Endothelial cell of hepatic sinusoid (primary cell): ENCODE results near the gene ITGAV.

Experiments
- in situ Hi-C: cut with HindIII; loops from 2 replicates; pipeline ENCODE4 v1.10.0; 2017; ENCODE audit warnings: low sequenced_read_pairs

Gene ITGAV

DNA sequence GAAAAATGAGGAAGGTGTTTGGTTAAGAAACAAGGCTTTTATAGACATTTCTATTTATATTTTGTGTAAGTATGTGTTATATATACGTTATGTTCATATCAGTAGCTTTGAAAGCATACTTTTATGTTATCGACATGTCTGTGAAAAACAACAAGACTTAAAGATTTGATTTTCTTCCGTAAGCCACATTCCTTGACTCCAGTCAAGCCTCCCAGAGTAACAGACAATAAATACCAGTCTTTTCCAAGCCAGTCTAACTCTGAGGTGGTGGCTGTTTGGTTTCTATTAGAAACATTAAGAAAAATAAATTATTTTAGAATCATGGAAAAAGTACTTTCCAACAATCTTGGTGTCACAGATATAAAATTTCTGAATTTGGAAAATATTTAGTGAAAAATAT lies 16.3 kb upstream of the ITGAV start:
- in situ Hi-C loops: no loop called here

DNA sequence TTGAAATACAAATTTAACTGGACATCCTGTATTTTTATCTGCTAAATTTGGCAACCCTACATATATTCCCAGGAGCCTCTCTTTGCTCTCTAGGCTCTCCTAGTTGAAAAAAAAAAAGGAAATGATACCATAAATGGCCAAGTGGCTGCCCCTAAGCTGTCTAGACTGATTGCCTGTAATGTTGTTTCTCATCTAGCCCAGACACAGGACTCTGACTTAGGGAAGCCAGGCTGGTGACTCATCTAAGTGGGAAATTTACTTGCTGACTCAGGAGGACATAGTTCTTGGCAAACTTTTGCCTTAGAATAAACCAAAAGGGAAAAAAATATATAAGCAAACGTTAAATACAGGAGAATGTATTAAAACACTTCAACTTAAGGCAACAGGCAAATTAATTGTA lies 14.6 kb upstream of the ITGAV start:
- in situ Hi-C loops: no loop called here

DNA sequence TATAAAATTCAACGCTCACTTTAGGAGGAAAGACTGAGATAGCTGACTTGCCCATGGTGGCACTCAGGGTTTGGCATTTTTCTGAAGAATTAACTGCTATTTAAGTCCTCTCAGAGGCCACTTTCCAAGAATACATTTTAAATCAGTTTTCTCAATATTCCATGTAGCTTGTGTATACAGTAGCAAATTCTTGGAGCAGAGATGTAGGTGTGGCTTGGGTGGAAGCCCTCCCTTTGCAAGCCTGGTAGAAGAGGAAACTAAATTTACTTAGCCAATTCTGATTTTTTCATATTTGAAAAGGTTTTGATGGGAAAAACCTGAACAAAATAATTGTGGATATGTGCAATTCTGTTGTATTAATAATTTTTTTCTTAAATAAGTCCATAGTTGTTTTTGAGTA lies 14.0 kb upstream of the ITGAV start:
- in situ Hi-C loops: no loop called here

DNA sequence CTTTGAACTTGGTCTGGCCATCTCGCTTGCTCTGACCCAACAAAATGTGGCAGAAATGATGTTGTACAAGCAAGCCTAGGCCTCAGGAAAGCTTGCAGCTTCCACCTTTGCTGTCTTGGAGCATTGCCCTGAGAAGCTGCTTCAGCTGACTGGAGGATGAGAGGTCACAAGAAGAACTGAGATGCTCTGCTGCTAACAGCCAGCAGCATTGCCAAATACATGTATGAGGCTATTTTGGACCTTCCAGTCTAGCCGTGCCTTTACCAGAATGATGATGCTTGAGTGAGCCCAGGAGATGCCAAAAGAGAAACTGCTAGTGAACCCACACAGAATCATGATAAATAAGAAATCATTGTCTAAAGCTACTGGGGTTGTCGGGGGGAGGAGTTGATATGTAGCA lies 13.2 kb upstream of the ITGAV start:
- in situ Hi-C loops: no loop called here

DNA sequence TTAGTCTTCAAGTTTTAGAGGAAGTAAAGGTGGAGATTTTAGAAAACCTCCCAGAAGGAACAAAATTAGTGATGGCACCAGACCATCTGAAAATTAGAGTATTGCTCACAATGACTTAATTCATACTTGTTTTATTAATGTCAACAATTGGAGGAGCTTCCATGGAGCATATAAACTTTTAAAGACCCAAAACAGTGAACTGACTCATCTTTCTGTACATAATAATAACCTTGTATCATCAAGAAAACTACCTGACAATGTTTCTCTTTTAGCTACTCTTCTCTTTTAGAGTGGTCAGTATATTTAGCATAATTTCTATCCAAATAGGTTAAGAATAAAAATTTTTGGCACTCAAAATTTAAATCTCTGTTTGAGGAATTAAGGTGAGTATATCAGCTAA lies 7.2 kb upstream of the ITGAV start:
- in situ Hi-C loops: no loop called here

DNA sequence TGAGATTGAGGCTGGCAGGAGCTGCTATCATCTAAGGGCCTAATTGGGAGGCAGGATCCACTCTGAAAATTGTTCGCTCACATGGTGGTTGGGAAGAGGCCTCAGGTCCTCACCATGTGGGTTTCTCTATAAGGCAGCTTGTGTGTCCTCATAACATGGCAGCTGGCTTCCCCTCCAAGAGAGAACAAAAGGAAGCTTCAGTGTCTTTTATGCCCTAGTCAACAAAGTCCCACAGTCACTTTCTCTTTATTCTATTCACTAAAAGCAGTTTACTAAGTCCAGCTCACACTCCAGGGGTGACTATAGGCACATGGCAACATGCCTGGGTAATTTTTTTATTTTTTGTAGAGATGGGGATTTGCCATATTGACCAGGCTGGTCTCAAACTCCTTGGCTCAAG lies 5.8 kb upstream of the ITGAV start:
- in situ Hi-C loops: no loop called here

DNA sequence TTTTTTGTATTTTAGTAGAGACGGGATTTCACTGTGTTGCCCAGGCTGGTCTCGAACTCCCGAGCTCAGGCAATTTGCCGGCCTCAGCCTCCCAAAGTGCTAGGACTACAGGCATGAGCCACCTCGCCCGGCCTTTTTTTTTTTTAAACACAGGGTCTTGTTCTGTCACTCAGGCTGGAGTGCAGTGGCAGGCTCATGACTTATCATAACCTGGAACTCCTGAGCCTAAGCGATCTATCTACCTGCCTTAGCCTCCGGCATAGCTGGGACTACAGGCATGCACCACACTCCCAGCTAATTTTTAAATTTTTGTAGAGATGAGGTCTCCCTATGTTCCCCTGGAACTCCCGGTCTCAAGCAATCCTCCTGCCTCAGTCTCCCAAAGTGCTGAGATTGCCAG lies 1.4 kb upstream of the ITGAV start:
- in situ Hi-C loops: loop anchor here (5.0 kb wide), 1 partner anchor 81 kb away; no protein-coding TSS in a partner anchor

DNA sequence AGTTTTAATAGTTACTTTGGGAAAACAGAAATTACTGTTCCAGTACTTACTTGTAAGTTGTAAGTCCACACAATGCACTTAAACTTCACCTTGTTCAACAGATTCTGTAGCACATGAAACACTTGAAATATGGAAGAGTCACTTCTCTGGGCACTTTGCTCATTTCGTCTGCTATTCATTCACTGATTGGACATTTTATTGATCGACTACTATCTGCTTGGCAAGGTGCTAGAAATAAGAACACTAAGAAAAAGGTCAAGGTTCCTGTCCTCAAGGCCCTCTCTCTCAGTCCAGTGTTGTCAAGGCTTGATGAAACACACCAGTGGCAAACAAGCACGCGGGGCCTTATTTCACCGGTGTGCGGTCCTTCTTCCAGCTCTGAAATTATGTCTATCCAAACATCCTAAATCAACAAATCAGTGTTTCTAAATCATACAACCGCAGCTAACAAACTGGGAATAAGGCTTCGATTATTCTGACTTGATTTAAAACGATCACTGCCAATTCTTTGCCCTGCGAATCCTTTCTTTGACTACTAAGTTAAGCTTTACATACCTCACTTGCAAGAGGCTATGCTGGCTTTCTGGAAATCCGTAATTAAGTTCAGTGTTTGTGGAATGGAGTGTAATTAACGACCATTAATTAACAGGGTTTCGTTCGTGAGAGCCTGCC lies 780 bp upstream of the ITGAV start:
- in situ Hi-C loops: loop anchor here (5.0 kb wide), 1 partner anchor 82 kb away; no protein-coding TSS in a partner anchor

DNA sequence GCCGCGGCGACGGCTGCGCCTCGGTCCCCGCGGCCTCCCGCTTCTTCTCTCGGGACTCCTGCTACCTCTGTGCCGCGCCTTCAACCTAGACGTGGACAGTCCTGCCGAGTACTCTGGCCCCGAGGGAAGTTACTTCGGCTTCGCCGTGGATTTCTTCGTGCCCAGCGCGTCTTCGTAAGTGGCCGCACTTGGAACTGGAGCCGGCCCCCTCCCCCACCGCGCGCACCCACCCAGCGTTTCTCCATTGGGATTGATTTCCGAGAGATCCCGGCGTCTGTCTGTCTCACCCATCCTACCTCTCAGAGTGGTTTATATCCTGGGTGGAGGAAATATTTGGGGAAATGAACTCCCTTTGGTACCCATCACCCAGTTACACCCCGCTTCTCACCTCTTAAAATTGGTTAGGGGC lies 498 bp downstream of the ITGAV start:
- in situ Hi-C loops: loop anchor here (5.0 kb wide), 1 partner anchor 53 kb away; no protein-coding TSS in a partner anchor

DNA sequence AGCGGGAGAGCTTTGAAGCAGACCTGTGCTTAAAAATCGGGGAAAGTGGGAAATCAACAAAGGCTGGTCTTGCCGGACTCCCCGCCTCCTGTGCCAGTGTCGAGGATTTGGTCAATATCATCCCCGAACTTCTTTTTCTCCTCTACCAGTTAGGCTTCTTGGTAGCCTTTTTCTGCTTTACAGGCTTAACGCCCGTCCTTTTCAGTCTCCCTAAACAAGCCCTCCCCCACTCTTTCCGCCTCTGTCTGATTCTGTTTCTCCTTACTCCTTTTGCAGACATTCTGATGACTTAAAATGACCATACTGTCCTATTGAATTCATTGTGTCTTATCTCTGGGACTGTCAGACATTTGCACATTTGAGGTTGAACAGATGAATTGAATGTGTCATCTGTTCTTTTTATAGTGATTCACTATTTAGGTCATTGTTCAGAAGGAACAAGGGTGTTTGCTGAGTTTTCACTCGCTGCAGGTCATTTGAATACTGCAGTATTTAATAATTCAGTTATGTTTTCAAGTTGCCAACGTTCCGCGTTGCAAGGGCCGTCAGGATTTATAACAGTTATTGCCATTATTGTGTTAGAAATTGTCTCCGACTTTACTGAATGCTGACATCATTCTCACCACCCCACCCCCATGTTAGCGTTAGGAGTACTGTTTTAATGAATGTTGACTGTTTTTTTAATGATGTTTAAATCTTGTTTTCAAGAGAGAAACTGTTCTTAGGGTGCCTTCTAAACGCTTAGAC lies 1.1 kb downstream of the ITGAV start:
- in situ Hi-C loops: loop anchor here (5.0 kb wide), 1 partner anchor 54 kb away; no protein-coding TSS in a partner anchor

DNA sequence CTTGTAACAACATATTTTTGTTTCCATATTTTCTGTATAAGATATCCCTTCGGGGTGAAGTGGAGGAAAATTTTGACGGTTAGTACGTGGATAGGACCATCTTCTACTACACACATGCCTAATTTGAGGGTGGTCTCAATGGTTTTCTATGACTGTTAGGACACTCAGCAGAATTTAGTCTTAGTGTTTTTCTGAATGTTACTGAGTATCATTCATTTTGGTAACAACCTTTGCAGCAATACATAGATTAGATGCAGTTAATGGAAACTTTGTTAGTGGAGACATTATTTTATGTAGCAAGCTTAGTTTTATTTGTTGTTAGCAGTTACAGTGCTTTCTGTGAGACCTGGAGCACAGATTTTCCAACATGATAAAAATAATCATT lies 1.6 kb downstream of the ITGAV start:
- in situ Hi-C loops: loop anchor here (5.0 kb wide), 1 partner anchor 54 kb away; no protein-coding TSS in a partner anchor

DNA sequence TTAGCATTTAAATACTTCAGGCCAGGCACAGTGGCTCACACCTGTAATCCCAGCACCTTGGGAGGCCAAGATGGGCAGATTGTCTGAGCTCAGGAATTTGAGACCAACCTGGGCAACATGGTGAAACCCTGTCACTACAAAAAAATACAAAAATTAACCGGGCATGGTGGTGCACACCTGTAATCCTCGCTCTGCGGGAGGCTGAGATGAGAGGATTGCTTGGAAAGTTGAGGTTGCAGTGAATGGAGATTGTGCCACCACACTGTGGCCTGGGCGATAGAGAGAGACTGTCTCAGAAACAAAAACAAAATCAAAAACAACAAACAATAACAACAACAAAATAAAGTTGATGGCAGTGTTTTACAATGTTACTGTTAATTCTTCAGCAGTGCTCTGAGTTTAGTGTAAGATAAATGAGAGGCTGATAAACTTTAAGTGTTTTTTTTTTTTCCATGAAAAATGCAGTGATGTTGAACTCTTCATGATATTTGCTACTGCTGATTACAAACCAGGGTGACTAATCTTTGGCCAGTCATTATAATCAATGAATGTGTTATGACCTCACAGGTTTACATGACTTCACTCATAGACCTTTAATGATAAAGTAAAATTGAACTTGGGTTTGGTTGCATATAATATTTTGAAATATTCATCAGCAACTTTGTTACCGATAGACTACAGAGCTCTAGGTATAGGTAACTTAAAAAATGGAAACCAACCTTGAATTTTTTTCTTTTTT lies 2.5 kb downstream of the ITGAV start:
- in situ Hi-C loops: loop anchor here (5.0 kb wide), 1 partner anchor 55 kb away; no protein-coding TSS in a partner anchor

DNA sequence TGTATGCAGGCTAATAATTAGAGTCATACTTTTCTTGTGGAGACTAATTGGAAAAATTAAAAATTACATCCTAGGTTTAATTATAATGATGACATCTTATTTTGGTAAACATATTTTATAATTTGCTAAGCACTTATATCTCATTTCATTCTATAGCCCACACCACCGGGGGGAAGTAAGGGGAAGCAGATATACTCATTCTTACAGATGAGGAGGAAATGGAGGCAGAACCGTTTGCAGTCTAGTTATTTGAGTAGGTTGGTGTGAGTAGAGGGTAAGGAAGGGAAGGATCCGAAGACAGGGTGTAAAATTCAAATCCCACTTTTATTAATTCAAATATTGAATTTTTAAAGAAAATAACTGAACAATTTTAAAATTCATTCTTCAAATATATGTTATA lies 3.7 kb downstream of the ITGAV start:
- in situ Hi-C loops: loop anchor here (5.0 kb wide), 1 partner anchor 56 kb away; no protein-coding TSS in a partner anchor

DNA sequence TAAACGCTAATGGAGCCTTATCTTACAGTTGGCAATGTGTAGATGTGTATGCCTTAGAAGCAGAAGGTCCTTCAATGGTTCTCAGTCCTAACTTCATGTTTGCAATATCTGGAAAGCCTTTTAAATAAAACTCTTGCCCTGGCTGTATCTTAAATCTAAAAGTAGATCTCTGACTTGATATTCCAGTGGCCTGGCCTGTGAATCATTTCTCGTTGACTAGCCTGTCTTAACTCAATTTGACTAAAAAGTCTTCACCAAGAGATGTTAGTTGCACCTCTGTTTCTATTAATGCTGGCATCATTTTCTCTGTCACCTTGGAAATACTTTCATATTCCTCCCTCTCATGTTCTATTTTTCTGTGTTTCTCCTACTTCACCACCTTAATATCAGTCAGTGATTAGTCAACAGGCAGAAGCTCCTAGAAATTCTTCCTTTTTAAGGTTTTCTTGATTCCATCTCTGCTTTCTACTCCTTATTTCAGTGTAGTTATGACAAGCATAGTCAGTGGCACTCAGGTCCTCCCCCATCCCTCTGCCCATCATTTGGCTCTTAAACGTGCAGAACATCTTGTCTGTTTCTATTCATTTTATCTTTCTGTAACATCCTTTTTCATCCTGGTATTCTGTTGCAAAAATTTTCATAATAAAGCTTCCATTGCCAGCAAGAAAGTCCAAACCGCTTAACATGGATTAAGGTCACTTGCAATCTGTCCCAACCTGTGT lies 4.3 kb downstream of the ITGAV start:
- in situ Hi-C loops: loop anchor here (5.0 kb wide), 1 partner anchor 57 kb away; no protein-coding TSS in a partner anchor

DNA sequence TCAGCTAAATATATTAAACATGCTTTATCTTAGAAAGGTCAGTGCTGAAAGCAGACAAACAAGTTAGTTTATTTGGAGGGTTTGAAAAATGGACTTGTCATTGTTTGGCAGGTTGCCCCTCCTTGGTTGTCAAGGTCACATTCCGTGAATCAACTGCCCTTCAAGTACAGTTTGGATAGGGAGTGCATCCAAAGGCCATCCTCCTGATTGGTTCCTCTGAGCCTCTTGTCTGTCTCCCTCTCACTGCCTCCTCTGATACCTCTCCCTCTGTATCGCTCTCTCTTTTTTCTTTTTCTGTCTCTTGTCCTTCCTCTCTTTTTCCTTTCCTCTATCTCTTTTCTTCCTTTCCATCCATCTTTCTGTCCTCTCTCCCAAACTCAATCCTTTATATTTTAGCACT lies 5.4 kb downstream of the ITGAV start:
- in situ Hi-C loops: no loop called here

DNA sequence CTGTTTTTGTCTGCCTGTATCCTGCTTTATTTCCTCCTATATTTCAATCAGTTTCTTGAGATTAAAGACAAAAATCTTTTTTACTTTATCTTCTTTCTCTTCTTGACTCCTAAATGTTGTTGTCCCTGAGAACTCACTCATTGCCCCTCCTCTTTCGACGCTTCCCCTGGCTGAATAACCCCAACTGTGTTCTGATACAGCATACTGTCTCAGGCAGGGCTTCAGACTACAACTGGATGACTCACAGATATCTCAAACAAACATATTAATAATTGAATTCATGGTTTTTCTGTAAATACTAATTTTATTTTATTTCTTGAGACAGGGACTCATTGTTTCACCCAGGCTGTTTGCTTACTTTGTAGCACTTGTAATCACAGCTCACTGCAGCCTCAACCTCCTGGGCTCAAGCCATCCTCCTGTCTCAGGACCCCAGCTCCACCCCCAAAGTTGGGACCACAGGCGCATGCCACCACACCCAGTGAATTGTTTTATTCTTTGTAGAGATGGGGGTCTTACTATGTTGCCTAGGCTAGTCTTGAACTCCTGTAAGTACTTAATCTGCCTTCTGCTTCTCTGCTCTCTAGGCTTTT lies 9.4 kb downstream of the ITGAV start:
- in situ Hi-C loops: no loop called here

DNA sequence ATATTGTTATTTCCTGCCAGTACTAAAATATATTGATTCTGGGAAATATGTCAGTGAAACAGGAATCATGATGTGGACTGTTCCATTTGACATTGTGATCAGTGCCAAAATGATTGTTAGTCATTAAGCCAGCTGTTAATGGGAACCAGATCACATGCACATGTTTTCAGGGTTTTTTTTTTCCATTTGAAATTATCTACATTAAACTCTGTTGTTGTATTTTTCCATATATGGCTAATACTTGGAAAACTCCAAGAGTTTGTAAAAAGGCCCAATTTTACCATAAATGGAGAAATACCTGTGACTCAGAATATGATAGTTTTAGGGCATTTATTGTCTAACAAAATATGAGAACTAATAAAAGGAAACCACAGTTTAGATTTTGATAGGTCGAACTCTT lies 13.4 kb downstream of the ITGAV start:
- in situ Hi-C loops: no loop called here

DNA sequence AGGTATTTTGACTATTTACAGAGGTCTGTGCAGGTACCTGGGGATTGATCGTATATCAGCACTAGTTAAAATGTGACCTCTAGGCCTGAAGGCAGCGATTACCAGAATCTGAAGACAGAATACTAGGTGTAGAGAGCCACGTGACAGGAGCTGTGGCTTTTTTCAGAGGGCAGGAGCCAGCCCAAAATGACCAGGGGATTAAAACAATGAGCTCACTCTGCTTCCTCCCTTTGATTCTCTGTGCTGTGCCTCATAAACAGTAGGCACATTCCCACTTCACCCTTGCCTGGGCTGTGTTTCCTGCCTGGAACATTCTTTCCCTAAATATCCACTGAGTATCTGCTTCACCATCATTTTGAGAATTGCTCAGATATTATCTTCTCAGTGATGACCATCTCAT lies 15.2 kb downstream of the ITGAV start:
- in situ Hi-C loops: no loop called here

DNA sequence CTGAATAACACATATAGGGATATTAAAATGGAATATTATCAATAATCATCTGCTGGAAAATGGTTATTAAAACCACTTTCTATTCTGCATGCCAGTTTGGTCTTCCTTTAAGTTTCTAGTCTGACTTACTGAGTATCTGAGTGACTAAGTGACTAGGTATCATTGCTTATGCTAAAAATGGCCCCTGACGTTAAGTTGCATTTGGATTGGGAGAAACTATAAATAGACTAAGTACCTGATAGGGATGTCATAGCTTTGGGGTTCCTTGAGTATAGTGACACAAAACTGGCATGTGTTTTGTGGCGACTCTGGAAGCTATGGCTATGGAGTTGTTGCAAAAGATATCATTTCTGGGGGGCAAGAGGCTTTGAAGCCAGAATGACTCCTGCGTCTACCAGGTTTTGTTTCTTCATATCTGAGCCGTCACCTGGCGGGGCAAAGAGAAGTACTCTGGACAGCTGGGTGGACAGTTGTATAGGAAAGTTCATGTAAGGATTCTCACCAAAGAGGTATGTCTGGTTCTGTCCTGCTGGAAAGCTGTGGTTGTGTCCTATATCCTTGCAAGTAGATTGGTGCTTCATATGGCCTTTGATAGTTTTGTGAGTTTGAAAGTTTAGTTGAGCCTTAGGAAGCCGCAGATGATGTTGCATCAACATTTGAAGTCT lies 17.9 kb downstream of the ITGAV start:
- in situ Hi-C loops: no loop called here

DNA sequence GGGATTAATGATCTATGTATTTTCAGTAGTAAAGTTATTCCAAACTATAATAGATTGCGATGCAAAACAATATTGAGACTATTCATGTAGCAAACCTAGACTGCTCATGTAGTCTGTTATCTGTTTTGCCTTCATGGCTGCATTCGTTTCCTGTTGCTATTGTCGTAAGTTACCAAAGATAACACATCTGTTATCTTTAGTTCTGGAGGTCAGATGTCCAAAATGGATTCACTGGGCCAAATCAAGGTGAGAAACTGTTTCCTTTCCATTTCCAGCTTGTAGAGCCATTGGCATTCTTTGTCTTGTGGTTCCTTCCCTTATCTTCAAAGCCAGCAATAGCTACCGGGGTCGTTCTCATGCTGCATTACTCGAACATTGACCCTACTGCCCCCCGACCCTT lies 20.9 kb downstream of the ITGAV start:
- in situ Hi-C loops: no loop called here
